ACC112 (cell line): Measurements from ENCODE around the gene SLCO6A1.

Experiments
- H2AFZ ChIP-seq: fragments of 200-600 bp; sonication (generic); one replicate; pipeline ENCODE4 v1.6.0; 2017; ENCODE audit warnings: antibody characterized with exemption, low read length; ENCODE audit not compliant: unreplicated experiment
- H3K27ac ChIP-seq: fragments of 200-600 bp; sonication (generic); 2 replicates; pipeline ENCODE4 v1.5.1; 2014; ENCODE audit warnings: low read depth, mild to moderate bottlenecking, antibody characterized with exemption, low read length, moderate library complexity
- H3K27me3 ChIP-seq: fragments of 200-600 bp; sonication (generic); 2 replicates; pipeline ENCODE4 v1.6.1; 2014; ENCODE audit warnings: mild to moderate bottlenecking, antibody characterized with exemption, low read length, moderate library complexity, mixed read lengths; ENCODE audit not compliant: insufficient read depth
- H3K36me3 ChIP-seq: fragments of 200-600 bp; sonication (generic); 2 replicates; pipeline ENCODE4 v1.6.1; 2016; ENCODE audit warnings: mild to moderate bottlenecking, antibody characterized with exemption, low read length, moderate library complexity, mixed read lengths; ENCODE audit not compliant: insufficient read depth
- H3K4me1 ChIP-seq: fragments of 200-600 bp; sonication (generic); one replicate; pipeline ENCODE4 v1.6.1; 2016; ENCODE audit warnings: low read length, mixed read lengths; ENCODE audit not compliant: insufficient read depth, unreplicated experiment, control insufficient read depth
- H3K4me3 ChIP-seq: fragments of 200-600 bp; sonication (generic); 2 replicates; pipeline ENCODE4 v1.5.1; 2014; ENCODE audit warnings: mild to moderate bottlenecking, low read depth, low read length
- H3K79me2 ChIP-seq: fragments of 200-600 bp; sonication (generic); one replicate; pipeline ENCODE4 v1.6.0; 2016; ENCODE audit warnings: low read length; ENCODE audit not compliant: control insufficient read depth, unreplicated experiment, insufficient read depth

Gene SLCO6A1

DNA sequence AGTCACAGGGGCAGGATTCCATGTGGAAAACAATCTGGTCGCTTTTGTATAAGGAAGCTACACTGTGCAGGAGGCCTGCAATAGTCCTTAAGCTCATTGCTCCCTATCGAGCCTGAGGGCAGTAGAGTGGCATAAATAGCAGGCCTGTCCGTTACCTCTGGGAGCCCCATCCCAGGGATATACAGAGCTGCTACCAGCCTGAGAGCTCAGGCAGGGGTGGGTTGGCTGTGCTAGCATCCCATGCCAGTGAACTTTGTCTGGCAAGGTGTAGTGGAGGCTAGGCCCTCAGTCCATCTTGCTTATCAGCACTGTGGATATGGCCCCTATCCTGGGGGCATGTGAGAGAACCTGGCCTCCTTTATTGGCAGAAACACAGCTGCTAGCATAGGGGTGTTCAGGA is 47.7 kb downstream of the SLCO6A1 start:
- H3K27ac ChIP-seq = no peak overlapping the region
- no peak overlapping the region for H3K4me3 ChIP-seq
- no peaks in the 10 kb centered on the region for H3K36me3 ChIP-seq
- H2AFZ ChIP-seq = no peak overlapping the region
- H3K79me2 ChIP-seq = no peaks in the 10 kb centered on the region
- peaks cover 8% of the 10 kb centered on the region for H3K4me1 ChIP-seq
- H3K27me3 ChIP-seq = peaks cover 11% of the 10 kb centered on the region; the same call in 1 of the 2 replicates

DNA sequence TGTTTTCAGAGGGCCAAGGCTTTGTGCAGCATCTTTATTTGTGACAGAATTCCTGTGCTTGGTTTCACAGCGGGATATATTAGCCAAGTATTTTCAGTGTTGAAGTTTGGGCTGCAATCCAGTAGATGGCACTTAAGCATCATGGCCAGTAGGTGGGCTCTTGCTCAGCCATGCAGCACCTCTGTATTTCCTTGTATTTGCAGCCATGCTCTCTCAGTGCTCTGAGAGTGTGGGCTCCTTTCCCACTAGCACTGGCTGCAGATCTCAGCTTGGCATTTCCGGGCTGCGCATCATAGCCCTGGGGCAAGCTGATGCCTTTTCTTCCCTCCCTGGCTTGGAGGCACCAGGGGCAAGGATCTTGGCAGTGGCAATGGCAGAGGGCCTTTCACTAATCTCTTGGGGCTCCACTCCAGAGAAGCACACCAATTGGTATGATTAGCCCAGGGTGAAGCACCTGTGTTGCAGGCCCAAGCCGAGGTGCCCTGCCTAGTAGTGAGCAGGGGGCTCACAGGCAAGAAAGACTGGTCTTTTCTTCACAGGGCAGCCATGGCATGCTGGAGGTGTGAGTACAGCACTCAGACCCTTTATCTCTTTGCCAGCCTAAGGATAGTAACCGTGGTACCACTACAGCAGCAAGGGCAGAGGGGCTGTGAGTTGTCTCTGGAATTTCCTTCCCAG is 48.3 kb downstream of the SLCO6A1 start:
- peaks cover 11% of the 10 kb centered on the region; the same call in 1 of the 2 replicates for H3K27me3 ChIP-seq
- no peaks in the 10 kb centered on the region for H3K79me2 ChIP-seq
- H3K4me1 ChIP-seq = peaks cover 8% of the 10 kb centered on the region
- H3K36me3 ChIP-seq = no peaks in the 10 kb centered on the region
- H3K27ac ChIP-seq = no peak overlapping the region
- no peak overlapping the region for H2AFZ ChIP-seq
- no peak overlapping the region for H3K4me3 ChIP-seq

DNA sequence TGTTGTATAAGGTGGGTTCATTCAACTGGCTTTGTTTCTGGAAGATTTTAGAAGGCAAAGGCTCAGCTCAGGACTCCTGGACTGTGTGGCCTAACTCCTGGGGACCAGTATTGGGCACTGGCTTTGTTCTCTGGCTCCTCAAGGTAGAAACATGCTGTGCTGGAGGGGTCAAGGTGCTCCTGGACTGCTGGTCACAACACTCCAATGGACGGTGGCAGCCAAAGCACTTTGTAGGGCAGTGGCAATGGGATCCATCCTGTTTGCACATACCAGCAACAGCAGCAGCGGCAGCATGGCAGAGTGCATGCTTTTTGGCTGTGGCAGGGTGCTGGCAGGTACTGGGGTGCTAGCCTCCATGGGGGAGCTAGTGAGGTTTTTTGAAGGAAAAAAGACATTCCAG is 65.3 kb downstream of the SLCO6A1 start:
- no peak overlapping the region for H2AFZ ChIP-seq
- H3K4me3 ChIP-seq = no peak overlapping the region
- no peaks in the 10 kb centered on the region for H3K36me3 ChIP-seq
- H3K27ac ChIP-seq = no peak overlapping the region
- no peaks in the 10 kb centered on the region for H3K4me1 ChIP-seq
- peaks cover 28% of the 10 kb centered on the region for H3K27me3 ChIP-seq
- no peaks in the 10 kb centered on the region for H3K79me2 ChIP-seq

- no peak overlapping the region for H3K27ac ChIP-seq
- H3K27me3 ChIP-seq = 0 out of 2 replicates have a peak, but pooled peaks cover 5% of the 10 kb centered on the region
- H2AFZ ChIP-seq = no peak overlapping the region
- H3K79me2 ChIP-seq = no peaks in the 10 kb centered on the region
- H3K4me3 ChIP-seq = no peak overlapping the region
- H3K4me1 ChIP-seq = no peaks in the 10 kb centered on the region
- no peaks in the 10 kb centered on the region for H3K36me3 ChIP-seq
Measured at GRCh38 chr5:102421647-102422046, 77.2 kb downstream of the SLCO6A1 start.

- Histone ChIP-seq H3K27ac (no peak overlapping the region), H3K36me3 (no peaks in the 10 kb centered on the region), H3K4me1 (no peaks in the 10 kb centered on the region), H2AFZ (no peak overlapping the region), H3K4me3 (no peak overlapping the region), H3K27me3 (0 out of 2 replicates have a peak, but pooled peaks cover 5% of the 10 kb centered on the region), H3K79me2 (no peaks in the 10 kb centered on the region)
Measured at GRCh38 chr5:102418531-102418930, 80.3 kb downstream of the SLCO6A1 start.

DNA sequence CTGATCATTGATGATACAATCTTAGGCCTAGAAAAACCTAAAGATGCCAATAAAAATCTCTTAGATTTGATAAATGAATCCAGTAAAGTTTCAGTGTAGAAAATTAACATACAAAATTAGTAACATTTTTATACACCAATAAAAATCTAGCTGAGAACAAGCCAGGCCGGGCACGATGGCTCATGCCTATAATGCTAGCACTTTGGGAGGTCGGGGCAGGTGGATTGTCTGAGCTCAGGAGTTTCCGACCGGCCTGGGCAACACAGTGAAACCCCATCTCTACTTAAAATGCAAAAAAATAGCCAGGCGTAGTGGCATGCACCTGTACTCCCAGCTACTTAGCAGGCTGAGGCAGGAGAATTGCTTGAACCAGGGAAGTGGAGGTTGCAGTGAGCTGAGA is 84.4 kb downstream of the SLCO6A1 start:
- Histone ChIP-seq H3K27ac (no peak overlapping the region), H3K4me1 (no peaks in the 10 kb centered on the region), H3K27me3 (peaks cover 4% of the 10 kb centered on the region; the same call in 1 of the 2 replicates), H3K79me2 (no peaks in the 10 kb centered on the region), H3K36me3 (no peaks in the 10 kb centered on the region), H2AFZ (peak overlapping the region; percentile 16), H3K4me3 (no peak overlapping the region)

GRCh38 chr5:102388235-102388634 is 110.6 kb downstream of the SLCO6A1 start:
- H3K4me3 ChIP-seq = no peak overlapping the region
- no peaks in the 10 kb centered on the region for H3K36me3 ChIP-seq
- H3K4me1 ChIP-seq = no peaks in the 10 kb centered on the region
- no peak overlapping the region for H3K27ac ChIP-seq
- H3K79me2 ChIP-seq = no peaks in the 10 kb centered on the region
- no peak overlapping the region for H2AFZ ChIP-seq
- H3K27me3 ChIP-seq = no peaks in the 10 kb centered on the region

GRCh38 chr5:102385365-102385764 is 113.4 kb downstream of the SLCO6A1 start:
- H3K79me2 ChIP-seq = no peaks in the 10 kb centered on the region
- no peaks in the 10 kb centered on the region for H3K4me1 ChIP-seq
- H2AFZ ChIP-seq = peak overlapping the region; percentile 22
- H3K4me3 ChIP-seq = no peak overlapping the region
- H3K27me3 ChIP-seq = no peaks in the 10 kb centered on the region
- no peaks in the 10 kb centered on the region for H3K36me3 ChIP-seq
- no peak overlapping the region for H3K27ac ChIP-seq

GRCh38 chr5:102380174-102380573 is 118.6 kb downstream of the SLCO6A1 start:
- Histone ChIP-seq H2AFZ (no peak overlapping the region), H3K4me3 (no peak overlapping the region), H3K27ac (no peak overlapping the region), H3K27me3 (no peaks in the 10 kb centered on the region), H3K4me1 (no peaks in the 10 kb centered on the region), H3K36me3 (no peaks in the 10 kb centered on the region), H3K79me2 (no peaks in the 10 kb centered on the region)

DNA sequence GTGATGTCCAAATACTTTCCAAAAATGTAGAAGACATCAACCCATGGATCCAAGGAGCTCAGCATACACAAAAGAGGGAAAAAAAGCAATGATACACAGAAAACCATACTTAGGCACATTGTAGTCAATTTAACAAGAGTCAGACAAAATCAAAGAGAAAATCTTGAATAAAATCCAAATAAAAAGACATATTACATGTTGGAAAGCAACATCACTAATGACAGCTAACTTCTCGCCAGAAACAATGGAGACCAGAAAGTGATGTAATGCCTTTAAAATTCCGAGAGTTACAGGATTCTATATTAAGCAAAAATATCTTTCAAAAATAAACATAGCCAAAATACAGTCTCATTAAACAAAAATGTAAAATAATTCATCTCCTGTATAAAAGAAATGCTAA is 122.9 kb downstream of the SLCO6A1 start:
- H3K36me3 ChIP-seq = no peaks in the 10 kb centered on the region
- no peaks in the 10 kb centered on the region for H3K27me3 ChIP-seq
- H3K27ac ChIP-seq = no peak overlapping the region
- peaks cover 4% of the 10 kb centered on the region for H3K4me1 ChIP-seq
- peak overlapping the region; percentile 62 for H3K4me3 ChIP-seq
- H2AFZ ChIP-seq = peak overlapping the region; percentile 59
- H3K79me2 ChIP-seq = no peaks in the 10 kb centered on the region

- peaks cover 4% of the 10 kb centered on the region for H3K4me1 ChIP-seq
- no peaks in the 10 kb centered on the region for H3K36me3 ChIP-seq
- no peaks in the 10 kb centered on the region for H3K79me2 ChIP-seq
- no peaks in the 10 kb centered on the region for H3K27me3 ChIP-seq
- H2AFZ ChIP-seq = peak overlapping the region; percentile 68
- H3K4me3 ChIP-seq = peak overlapping the region; percentile 62
- no peak overlapping the region for H3K27ac ChIP-seq
Measured at GRCh38 chr5:102375272-102375671, 123.5 kb downstream of the SLCO6A1 start.
